CD14-positive monocyte (primary cell): Measurements from ENCODE around the gene HTR7. TPM values are rescaled to one million over a fixed set of nuclear protein-coding genes. Genes with fewer than 3 reads are reported as not detected.

Experiments used
- DNase-seq, 3 donors: peaks; one replicate each; pipeline ENCODE4 v3.0.0-alpha.2; 2011 to 2022
- H2AFZ ChIP-seq: 2 replicates; pipeline ENCODE4 v1.6.0; 2012; ENCODE audit warnings: mild to moderate bottlenecking, low read depth, low read length, inconsistent platforms; ENCODE audit not compliant: insufficient read depth, poor library complexity, severe bottlenecking
- H3K27ac ChIP-seq, 2 donors: 1 replicate in 1 of 2; 2 replicates in 1 of 2; pipeline ENCODE4 v1.5.1; 2012 to 2013; ENCODE audit warnings: low read length in 2 of 2, control low read depth in 1 of 2, inconsistent platforms in 1 of 2, low read depth in 1 of 2, mild to moderate bottlenecking in 1 of 2
- H3K27me3 ChIP-seq, 2 donors: one replicate each; pipeline versions ENCODE4 v1.6.0 to v1.6.1; 2011 to 2013; ENCODE audit warnings: low read length in 2 of 2; ENCODE audit not compliant: control insufficient read depth in 2 of 2, insufficient read depth in 2 of 2
- H3K36me3 ChIP-seq, 2 donors: replicated peaks in 1 of 2; 1 replicate in 1 of 2; 2 replicates in 1 of 2; pipeline versions ENCODE4 v1.5.1 to v1.6.1; 2012 to 2013; ENCODE audit warnings: low read length in 2 of 2, control low read depth in 1 of 2, inconsistent platforms in 1 of 2, mild to moderate bottlenecking in 1 of 2; ENCODE audit not compliant: insufficient read depth in 2 of 2, control insufficient read depth in 1 of 2
- H3K4me1 ChIP-seq, 2 donors: 1 replicate in 1 of 2; 2 replicates in 1 of 2; pipeline versions ENCODE4 v1.5.1 to v1.6.1; 2012 to 2013; ENCODE audit warnings: low read length in 2 of 2, control low read depth in 1 of 2, inconsistent platforms in 1 of 2, mild to moderate bottlenecking in 1 of 2, moderate library complexity in 1 of 2; ENCODE audit not compliant: insufficient read depth in 2 of 2, control insufficient read depth in 1 of 2
- H3K4me2 ChIP-seq: replicated peaks from 2 replicates; pipeline ENCODE3; 2012; ENCODE audit warnings: low read length, moderate library complexity, mild to moderate bottlenecking; ENCODE audit not compliant: poor library complexity, severe bottlenecking; ENCODE audit errors: extremely low read depth
- H3K4me3 ChIP-seq, 3 experiments: fragments of 200-600 bp in 1 of 3; sonication (generic) in 1 of 3; replicated peaks in 1 of 3; 1 replicate in 2 of 3; 2 replicates in 1 of 3; pipeline ENCODE4 v1.5.1; 2011 to 2013; ENCODE audit warnings: low read length in 3 of 3, mild to moderate bottlenecking in 3 of 3, control low read depth in 2 of 3, low read depth in 2 of 3, inconsistent platforms in 1 of 3, moderate library complexity in 1 of 3
- H3K79me2 ChIP-seq: 2 replicates; pipeline ENCODE4 v1.6.0; 2012; ENCODE audit warnings: mild to moderate bottlenecking, control low read depth, inconsistent platforms, low read length, moderate library complexity; ENCODE audit not compliant: insufficient read depth
- H3K9ac ChIP-seq: 2 replicates; pipeline ENCODE4 v1.6.0; 2017; ENCODE audit warnings: low read length, mild to moderate bottlenecking; ENCODE audit not compliant: insufficient read depth, poor library complexity, severe bottlenecking
- H3K9me3 ChIP-seq, 2 donors: replicated peaks in 1 of 2; 1 replicate in 1 of 2; 2 replicates in 1 of 2; pipeline versions ENCODE4 v1.5.1 to v1.6.1; 2012 to 2013; ENCODE audit warnings: low read length in 2 of 2, control low read depth in 1 of 2; ENCODE audit not compliant: control insufficient read depth in 1 of 2, insufficient read depth in 1 of 2
- H4K20me1 ChIP-seq: 2 replicates; pipeline ENCODE4 v1.6.0; 2012; ENCODE audit warnings: mild to moderate bottlenecking, low read length, control low read depth, moderate library complexity; ENCODE audit not compliant: insufficient read depth
- H3K27ac Mint-ChIP-seq, 7 donors: one replicate each; pipeline ENCODE4 v1.8.0; 2020; ENCODE audit warnings: mild to moderate bottlenecking in 7 of 7, mixed read lengths in 7 of 7, moderate library complexity in 6 of 7, inconsistent platforms in 2 of 7
- H3K27me3 Mint-ChIP-seq, 3 donors: one replicate each; pipeline ENCODE4 v1.8.0; 2021 to 2022; ENCODE audit warnings: low read depth in 3 of 3, mild to moderate bottlenecking in 3 of 3, mixed read lengths in 3 of 3, moderate library complexity in 3 of 3, inconsistent platforms in 1 of 3
- H3K36me3 Mint-ChIP-seq, 2 donors: one replicate each; pipeline ENCODE4 v1.8.0; 2020; ENCODE audit warnings: mixed read lengths in 2 of 2, inconsistent platforms in 1 of 2, mild to moderate bottlenecking in 1 of 2
- H3K4me1 Mint-ChIP-seq: one replicate; pipeline ENCODE4 v1.8.0; 2020; ENCODE audit warnings: mild to moderate bottlenecking, mixed read lengths
- H3K4me3 Mint-ChIP-seq, 2 donors: one replicate each; pipeline ENCODE4 v1.8.0; 2020; ENCODE audit warnings: mild to moderate bottlenecking in 2 of 2, mixed read lengths in 2 of 2, moderate library complexity in 1 of 2
- H3K9me3 Mint-ChIP-seq, 7 donors: one replicate each; pipeline ENCODE4 v1.8.0; 2020 to 2022; ENCODE audit warnings: mixed read lengths in 7 of 7, mild to moderate bottlenecking in 6 of 7, moderate library complexity in 6 of 7, inconsistent platforms in 2 of 7
- WGBS: methylation state at CpG from one replicate; pipeline ENCODE4 v1.1.5; 2013; ENCODE audit warnings: missing lambda C conversion rate; ENCODE audit not compliant: insufficient coverage; 5-methylcytosine and 5-hydroxymethylcytosine counted together
- intact Hi-C, 2 donors: fragments of 100-400 bp; cut with micrococcal nuclease; formaldehyde crosslinking; loops; one replicate each; pipeline versions ENCODE4 v1.15.0 to v1.15.1; 2023
- polyA plus RNA-seq, 3 donors: library from polyadenylated mRNA; depleted of rRNA in 1 of 3; unstranded in 2 of 3; stranded (reverse) in 1 of 3; fragments of 300-500 nt in 2 of 3; fragments of >200 nt in 1 of 3; fragmentation: Illumina TruSeq in 2 of 3; gene quantifications; 1 replicate in 2 of 3; 2 replicates in 1 of 3; pipeline ENCODE4 v1.2.3, GENCODE V29; 2012 to 2021
- TF ChIP-seq, protein P1 (sequence below): fragments of 200-600 bp; IDR thresholded peaks from one replicate; pipeline ENCODE4 v1.8.0; 2022; ENCODE audit warnings: antibody characterized with exemption, mild to moderate bottlenecking

The HTR7 gene
- polyA plus RNA-seq, 3 donors: 0.95 to 1.6 (median 1.1) TPM

DNA sequence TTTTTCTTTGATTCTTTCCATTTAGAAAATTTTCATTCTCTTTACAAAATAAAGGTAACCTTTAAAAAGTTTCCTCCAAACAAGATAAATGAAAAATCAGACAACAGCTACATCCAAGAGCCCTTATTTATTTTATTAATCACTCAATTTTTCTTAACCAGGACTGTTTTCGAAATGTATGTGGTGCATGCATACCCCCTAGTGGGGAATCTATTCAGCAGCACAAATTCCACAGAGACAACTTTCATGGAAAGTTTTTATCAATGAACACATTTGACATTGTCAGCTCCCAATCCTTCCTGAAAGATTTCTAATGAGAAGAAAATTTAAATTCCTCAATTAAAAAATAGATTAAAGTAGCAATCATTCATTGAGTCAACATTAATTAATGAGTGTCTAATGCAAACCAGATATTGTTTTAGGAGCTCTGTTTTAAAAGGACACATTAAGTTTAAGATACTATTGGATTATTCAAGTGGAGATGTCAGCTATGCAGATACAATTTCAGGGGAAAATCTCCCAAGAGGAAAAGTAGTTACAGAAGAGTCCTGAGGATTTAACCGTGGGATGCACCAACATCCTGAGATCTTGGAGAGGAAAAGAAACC, 5.2 kb upstream of the HTR7 start:
- intact Hi-C loops: loop anchor here (5.0 to 10.0 kb wide), 2 partner anchors 1068 to 1071 kb away; no protein-coding TSS in a partner anchor
- no peak overlapping the region for H2AFZ ChIP-seq
- peaks cover 12 to 19% (median 18%) of the 10 kb centered on the region in 3 donors for H3K27me3 Mint-ChIP-seq
- peaks cover 11 to 20% of the 10 kb centered on the region in 2 donors for H3K4me1 ChIP-seq
- H3K9me3 ChIP-seq: no peaks in the 10 kb centered on the region
- no peak overlapping the region for H3K27ac ChIP-seq
- peaks cover 0 to 9% of the 10 kb centered on the region in 2 donors for H3K27me3 ChIP-seq
- H3K4me3 ChIP-seq: no peak overlapping the region
- TF ChIP-seq, protein P1, sequence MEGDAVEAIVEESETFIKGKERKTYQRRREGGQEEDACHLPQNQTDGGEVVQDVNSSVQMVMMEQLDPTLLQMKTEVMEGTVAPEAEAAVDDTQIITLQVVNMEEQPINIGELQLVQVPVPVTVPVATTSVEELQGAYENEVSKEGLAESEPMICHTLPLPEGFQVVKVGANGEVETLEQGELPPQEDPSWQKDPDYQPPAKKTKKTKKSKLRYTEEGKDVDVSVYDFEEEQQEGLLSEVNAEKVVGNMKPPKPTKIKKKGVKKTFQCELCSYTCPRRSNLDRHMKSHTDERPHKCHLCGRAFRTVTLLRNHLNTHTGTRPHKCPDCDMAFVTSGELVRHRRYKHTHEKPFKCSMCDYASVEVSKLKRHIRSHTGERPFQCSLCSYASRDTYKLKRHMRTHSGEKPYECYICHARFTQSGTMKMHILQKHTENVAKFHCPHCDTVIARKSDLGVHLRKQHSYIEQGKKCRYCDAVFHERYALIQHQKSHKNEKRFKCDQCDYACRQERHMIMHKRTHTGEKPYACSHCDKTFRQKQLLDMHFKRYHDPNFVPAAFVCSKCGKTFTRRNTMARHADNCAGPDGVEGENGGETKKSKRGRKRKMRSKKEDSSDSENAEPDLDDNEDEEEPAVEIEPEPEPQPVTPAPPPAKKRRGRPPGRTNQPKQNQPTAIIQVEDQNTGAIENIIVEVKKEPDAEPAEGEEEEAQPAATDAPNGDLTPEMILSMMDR: peak; percentile 81
- no peaks in the 10 kb centered on the region for H4K20me1 ChIP-seq
- no peak overlapping the region for H3K27ac Mint-ChIP-seq
- no peak overlapping the region for H3K4me2 ChIP-seq
- DNase-seq: peak in 2 of 3 donors; percentile 37 to 38
- H3K9ac ChIP-seq: no peak overlapping the region
- no peaks in the 10 kb centered on the region for H3K79me2 ChIP-seq
- no peaks in the 10 kb centered on the region for H3K9me3 Mint-ChIP-seq
- no peaks in the 10 kb centered on the region for H3K36me3 ChIP-seq
- H3K4me3 Mint-ChIP-seq: no peak overlapping the region
- no peaks in the 10 kb centered on the region for H3K36me3 Mint-ChIP-seq
- WGBS: 57% methylated on average over 1 of the region's 2 CpGs
- H3K4me1 Mint-ChIP-seq: peaks cover 19% of the 10 kb centered on the region

DNA sequence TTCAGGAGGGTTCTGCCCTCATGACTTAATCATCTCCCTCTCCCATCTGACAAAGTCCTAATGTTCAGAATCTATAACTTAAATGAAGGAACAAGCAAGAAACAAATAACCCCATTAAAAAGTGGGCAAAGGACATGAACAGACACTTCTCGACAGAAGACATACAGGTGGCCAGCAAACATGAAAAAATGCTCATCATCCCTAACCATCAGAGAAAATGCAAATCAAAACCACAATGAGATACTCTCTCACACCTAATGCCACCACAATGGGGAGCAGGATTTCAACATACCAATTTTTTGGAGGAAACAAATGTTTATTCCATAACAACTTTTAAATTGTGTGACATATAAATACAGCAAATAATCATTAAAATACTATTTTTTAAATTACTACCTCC, 3.0 kb upstream of the HTR7 start:
- Mint-ChIP-seq H3K27ac (no peak overlapping the region), H3K27me3 (peaks cover 20 to 29% (median 24%) of the 10 kb centered on the region in 3 donors)

More for the DNA sequence above, 3.0 kb upstream of the HTR7 start:
- DNase-seq: no peak
- no peaks in the 10 kb centered on the region for H3K9me3 ChIP-seq
- Mint-ChIP-seq H3K4me3 (no peak overlapping the region), H3K9me3 (peaks cover 0 to 3% (median 0%) of the 10 kb centered on the region in 7 donors), H3K4me1 (peaks cover 30% of the 10 kb centered on the region), H3K36me3 (no peaks in the 10 kb centered on the region)
- H3K9ac ChIP-seq: no peak overlapping the region
- TF ChIP-seq, protein P1: no peak
- no peak overlapping the region for H2AFZ ChIP-seq
- H3K79me2 ChIP-seq: no peaks in the 10 kb centered on the region
- peaks cover 23 to 36% of the 10 kb centered on the region in 2 donors for H3K4me1 ChIP-seq
- H3K4me3 ChIP-seq: no peak overlapping the region
- WGBS: 50% methylated on average over 1 of the region's 1 CpG
- no peak overlapping the region for H3K4me2 ChIP-seq
- H3K27ac ChIP-seq: no peak overlapping the region
- no peaks in the 10 kb centered on the region for H3K36me3 ChIP-seq
- no peaks in the 10 kb centered on the region for H4K20me1 ChIP-seq
- intact Hi-C loops: loop anchor here (5.0 to 10.0 kb wide), 2 partner anchors 1066 to 1068 kb away; no protein-coding TSS in a partner anchor
- H3K27me3 ChIP-seq: peaks cover 14% of the 10 kb centered on the region in 2 donors
